HG02798 (cell line): ENCODE results near the gene SEPTIN5.
"Not testable (repeated sequence)": the region's sequence is repeated elsewhere in the genome, so short reads cannot be mapped to it uniquely, and the experiment has no call there.

Source experiments
- ATAC-seq: cut with Tn5 transposase; IDR thresholded peaks from one replicate; pipeline ENCODE4 v1.9.1; 2021; ENCODE audit warnings: mild to moderate bottlenecking; ENCODE audit not compliant: unreplicated experiment, poor library complexity

SEPTIN5 gene

DNA sequence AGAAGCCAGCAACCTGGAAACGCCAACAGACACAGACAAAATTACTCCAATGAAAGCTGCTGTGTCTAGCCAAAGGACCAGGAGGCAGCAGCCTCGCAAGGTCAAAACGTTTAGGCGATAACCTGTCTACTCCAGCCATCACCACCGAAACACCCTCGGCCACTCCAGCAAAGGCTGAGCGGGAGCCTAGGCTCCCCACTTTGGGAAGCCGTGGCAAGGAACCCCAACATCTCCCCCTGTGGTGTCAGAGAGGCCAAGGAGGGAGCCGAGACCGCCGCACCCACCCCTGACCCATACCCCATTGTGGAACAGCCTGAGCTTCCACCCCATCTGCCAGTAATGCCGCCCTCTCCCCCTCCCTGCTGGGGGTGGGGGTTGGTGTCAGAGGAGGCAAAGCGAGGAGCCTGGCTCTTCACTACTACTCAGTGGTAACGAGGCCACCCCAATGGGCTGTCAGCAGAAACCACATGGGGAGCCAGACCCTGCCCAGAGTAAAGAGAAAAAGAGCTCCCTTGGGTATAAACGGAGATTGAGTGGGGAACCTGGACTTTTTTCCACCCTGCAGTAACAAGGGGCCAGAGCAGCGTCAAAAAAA lies 33.9 kb upstream of the SEPTIN5 start:
- ATAC-seq: no peak

DNA sequence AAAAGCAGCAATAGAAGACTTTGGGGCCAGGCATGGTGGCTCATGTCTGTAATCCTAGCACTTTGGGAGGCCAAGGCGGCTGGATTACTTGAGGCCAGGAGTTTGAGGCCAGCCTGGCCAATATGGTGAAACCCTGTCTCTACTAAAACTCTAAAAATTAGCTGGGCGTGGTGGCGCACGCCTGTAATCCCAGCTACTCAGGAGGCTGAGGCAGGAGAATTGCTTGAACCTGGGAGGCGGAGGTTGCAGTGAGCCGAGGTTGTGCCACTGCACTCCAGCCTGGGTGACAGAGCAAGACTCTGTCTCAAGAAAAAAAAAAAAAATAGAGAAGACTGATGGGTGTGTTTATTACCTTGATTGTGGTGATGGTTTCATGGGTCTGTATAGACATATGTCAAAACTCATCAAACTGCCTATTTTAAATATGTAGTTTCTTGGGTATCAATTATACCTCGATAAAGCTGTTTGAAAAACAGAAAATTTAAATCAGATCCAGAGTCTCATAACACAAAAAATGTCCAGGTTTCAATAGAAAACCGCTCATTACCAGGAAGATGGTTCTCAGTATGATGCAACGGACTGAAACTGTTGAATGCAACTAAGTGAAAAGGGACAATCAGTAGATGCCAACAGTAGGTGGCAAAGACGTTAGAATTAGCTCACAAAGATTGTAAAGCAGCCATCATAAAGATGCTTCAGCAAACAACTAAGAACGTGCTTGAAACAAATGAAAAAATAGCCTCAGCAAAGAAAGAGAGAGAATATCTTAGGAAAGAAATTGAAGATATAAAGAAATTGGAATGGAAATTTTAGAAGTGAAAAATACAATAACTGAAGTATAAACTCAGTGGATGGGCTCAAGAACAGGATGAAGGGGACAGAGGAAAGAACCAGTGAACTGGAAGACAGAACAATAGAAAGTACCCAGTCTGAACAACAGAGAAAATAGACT lies 33.1 kb upstream of the SEPTIN5 start:
- no peak for ATAC-seq

DNA sequence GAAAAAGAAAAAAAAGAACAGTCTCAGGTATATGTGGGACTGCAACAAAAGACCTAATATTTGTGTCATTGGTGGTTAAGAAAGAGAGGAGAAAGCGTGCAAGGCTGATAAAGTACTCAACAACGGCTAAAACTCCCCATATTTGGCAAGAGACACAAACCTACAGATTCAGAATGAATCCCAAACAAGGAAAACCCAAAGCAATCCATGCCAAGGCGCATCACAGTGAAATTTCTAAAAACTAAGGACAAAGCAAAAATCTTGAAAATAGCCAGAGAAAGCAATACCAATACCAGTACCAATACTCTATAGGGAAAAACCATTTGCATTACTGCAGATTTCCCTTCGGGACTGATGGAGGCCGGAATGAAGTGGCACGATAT lies 32.4 kb upstream of the SEPTIN5 start:
- no peak for ATAC-seq

DNA sequence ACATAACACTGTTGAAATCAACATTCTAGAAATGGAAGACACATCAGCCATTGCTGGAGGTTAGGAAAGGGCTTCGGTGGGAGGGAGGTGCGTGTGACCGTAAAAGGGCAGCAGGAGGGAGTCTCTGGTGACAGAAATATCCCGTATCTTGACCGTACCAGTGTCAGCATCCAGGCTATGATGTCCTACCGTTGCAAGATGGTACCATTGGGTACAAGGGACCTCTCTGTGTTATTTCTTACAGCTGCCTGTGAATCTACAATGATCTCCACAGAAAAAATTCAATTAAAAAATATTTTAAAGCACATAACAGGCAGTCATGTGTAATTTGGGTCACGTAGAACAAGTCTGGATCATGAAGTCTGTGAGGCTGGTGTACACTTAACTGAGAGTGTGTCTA lies 27.4 kb upstream of the SEPTIN5 start:
- ATAC-seq: no peak

DNA sequence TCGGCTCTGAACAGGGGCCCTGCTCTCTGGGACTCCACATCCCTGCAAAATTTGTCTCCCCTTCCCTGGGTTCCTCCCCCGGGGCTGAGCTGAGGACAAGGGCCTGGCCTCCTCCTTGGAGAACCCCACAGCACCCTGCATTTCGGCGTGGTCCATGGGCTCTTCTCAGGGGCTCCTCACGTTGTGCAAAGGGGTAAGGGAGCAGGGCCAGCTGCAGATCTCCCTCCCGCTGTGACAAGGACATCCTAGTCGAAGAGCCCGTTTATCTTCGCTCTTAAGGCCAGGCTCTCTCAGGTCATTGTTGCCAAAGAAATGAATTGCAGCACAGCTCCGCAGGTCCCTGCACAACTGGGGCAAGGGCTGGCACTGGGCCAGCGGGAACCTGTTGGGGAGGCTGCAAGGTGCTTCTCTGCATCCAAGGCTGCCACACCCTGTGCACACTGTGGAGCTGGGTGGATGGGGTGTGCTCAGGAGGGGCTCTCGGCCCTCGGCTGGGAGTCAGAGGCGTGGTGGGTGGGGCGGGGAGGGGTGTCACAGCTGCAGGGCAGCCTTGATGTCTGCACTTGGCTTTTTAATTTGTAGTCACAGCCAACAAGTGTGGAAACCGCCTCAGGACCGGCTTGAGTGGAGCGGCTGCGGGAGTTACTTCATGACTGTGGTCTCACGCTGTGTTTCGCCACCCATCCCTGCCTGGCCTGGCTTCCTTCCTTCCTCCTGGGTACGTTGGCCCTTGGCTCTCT lies 26.6 kb upstream of the SEPTIN5 start:
- no peak for ATAC-seq

DNA sequence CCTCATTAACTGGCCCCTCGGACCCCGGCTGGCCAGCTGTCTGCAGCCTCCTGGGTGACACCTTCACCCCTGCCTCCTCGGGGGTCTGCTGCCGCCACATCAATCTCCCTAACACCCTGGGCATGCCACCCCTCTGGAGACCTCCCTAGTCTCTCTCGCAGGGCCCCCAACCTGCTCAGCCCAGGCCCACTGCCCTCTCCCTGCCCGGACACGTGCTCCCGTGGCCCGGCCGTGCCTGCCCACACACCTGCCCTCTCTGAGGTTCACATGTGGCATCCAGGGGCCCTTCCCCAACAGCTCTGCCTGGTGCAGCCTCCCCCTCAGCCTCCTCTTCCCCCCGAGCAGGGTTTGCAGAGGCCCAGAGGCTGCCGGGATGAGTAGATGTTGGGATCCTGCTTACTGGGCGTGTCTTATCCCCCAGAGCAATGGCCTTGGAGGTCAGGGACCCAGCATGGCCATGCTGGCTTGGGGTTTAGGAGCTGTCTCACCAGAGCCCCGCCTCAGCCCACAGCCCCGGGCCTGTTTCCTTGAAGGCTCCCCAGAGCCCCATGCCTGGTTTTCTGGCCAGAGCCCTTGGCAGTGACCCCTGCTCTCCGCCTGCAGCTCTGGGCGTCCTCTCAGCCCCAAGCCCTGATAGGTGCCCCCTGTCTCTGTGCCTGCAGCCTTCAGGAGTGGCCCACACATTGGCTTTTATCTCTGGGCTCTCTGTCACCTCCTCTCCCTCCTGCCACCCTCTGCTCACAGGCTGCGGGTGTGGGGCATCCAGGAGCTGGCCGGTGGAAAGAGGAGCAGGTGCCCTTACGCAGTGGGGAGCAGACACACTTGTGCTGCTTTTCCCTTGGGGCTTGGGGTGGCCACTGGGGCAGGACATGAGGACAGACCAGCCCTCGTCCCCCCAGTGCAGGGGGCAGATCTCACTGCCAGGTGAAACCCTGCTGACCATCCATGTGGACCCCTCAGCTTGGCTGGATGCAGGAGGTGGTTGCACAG lies 25.7 kb upstream of the SEPTIN5 start:
- ATAC-seq: no peak

DNA sequence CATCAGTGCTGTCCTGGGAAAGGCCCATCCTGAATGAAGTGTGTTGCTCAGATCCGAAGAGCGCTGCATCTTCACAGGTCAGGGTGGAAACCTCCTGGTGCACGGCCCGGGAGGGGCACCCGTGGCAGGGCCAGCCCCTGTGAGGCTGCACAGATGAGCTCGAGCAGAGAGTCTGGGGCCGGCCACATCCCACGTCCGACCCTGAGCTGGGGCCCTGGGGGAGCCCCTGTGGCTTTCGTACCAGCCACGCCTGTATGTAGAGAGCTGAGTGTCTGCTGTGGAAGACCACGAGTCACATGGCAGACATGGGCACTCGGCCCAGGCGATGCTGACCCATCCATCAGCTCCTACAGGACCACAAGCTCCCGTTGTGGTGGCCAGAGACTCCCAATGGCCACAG lies 24.9 kb upstream of the SEPTIN5 start:
- ATAC-seq: no peak

DNA sequence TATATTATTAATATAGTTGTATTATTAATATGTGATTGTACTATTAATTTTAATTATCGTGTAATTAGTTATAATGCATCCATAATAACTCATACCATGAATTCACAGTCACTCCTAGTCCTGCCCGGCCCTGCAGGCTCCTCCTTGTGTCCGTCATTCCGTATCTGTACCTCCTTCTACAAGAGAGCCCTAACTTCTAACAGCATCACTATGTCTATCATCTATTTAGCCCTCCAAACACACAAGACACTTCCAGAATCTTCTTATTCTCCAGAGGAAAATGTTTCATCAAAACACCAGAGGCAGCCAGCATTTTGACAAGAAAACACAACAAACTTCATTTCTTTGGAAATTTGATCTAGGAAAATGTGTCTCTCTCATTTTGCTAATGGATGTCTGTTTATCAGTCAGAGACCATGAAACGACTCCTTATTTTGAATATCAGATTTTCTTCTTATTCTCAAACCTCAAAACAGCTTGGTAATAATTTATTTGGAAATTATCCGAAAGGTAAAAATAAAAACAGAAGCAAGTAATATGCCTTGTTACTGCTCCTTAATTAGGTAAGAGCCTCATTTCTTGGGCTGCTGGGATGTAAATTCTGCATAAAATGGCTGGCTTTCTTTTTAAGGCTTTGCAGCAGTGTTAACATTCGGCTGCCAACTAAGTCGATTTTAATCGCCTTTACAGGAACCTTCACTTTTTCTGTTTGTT lies 23.1 kb upstream of the SEPTIN5 start:
- ATAC-seq: no peak

DNA sequence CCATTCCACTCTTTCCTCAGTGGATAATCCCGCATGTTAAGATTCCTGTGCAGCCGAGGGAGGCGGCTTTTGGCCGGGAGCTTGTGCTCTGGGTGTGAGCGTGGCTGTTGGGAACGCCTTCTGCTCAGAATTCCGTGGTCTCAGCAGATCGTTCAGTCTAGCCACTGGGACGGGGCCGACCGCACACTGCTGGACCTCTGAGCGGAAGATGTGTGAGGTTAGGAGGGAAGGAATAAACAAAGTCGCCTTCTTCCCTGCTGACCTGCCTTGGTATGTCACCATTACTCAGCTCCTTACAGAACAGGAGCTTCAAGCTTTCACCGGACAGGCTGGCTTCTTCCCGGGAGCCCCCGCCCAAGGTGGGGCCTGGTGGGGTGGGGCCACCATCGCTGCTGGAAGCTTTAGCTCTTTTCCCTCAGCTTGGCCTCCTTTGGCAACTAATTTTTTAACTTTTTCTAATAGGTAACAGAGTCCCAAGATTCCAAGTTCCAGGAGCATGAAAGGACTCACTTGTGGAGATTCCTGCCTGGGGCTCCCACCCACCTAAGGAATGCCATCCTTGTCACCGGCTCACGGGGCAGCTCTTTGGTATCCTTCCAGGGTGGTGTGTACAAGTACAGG lies 22.5 kb upstream of the SEPTIN5 start:
- ATAC-seq: no peak

DNA sequence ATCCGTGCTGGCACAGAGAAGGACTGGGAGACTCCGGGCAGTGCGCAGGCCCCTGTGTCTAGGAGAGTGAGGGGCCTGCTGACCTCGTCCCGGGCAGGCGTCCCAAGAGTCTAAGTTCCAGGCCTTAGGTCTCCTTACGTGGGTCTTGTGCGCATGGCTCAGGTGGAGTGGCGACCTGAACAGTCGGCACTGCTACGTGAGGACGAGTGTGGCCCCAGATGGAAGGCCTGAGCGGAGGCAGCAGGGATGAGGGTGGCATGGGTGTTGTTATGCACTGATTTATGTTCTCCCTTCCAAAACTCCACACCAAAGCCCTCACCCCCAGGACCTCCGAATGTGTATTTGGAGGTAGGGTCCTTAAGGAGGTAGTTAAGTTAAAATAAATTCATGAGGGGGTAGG lies 20.7 kb upstream of the SEPTIN5 start:
- ATAC-seq: no peak

DNA sequence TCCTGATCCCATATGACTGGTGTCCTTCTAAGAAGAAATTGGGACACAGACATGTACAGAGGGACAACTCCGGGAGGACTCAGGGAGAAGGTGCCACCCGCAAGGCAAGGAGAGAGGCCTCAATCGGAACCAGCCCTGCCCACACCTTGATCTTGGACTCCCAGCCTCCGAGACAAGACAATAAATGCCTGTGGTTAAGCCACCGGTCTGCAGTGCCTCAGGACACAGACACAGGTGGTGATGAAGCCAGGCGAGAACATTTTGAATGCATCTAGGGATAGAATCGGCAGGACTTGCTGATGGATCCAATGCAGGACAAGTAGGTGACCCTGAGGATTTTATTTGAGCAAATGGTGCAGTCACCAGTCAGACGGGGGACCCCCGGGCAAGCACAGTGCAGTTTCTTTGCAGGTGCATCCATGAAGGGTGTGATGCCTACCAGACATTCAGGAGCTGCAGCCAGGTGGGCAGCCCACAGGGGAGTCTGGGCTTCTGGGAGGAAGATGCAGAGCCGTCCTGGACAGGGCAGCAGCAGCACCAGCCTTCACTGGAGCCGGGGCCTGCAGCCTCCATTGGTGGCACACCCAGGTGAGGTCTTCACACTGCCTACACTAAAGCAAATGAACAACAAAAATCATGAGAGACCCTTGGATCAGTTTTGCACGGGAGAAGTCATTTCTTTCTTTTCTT lies 20.2 kb upstream of the SEPTIN5 start:
- no peak for ATAC-seq

DNA sequence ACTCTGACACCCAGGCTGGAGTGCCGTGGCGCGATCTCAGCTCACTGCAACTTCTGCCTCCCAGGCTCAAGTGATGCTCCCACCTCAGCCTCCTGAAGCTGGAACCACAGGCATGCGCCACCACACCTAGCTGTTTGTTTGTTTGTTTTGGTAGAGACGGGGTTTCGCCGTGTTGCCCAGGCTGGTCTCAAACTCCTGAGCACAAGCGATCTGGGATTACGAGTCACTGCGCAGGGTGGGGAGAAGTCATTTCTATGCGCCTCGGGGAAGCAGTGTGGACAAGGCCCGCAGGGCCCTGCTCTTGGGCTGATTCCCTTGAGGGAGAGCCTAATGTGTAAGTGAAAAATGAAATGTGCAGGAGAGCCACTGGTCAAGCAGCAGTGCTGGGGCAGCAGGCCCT lies 19.6 kb upstream of the SEPTIN5 start:
- no peak for ATAC-seq

DNA sequence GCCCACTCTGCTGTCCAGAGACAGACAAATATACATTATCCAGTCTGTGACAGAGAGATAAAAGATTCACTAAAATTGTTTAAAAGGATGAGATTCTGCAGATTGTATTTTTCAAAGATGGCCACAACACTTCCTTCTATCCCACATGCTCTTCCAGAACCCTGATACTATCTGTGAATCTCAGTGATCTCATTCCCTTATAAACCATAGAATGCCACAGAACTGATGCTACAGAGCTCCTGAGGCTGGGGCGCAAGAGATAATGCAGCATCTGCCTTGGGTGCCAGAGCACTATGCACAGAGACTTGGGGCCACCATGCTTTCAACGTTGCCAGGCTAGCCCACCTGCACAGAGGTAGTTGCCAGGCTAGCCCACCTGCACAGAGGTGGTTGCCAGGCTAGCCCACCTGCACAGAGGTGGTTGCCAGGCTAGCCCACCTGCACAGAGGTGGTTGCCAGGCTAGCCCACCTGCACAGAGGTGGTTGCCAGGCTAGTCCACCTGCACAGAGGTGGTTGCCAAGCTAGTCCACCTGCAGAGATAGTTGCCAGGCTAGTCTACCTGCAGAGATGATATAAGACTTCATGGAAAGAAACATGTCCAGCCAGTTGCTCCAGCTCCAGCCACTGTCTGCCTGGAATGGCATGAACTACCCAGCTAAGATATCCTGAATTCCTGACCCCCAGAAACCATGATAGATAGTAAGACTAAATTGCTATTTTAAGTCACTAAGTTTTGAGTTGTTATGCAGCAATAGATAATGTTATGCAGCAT lies 17.6 kb upstream of the SEPTIN5 start:
- no peak for ATAC-seq

DNA sequence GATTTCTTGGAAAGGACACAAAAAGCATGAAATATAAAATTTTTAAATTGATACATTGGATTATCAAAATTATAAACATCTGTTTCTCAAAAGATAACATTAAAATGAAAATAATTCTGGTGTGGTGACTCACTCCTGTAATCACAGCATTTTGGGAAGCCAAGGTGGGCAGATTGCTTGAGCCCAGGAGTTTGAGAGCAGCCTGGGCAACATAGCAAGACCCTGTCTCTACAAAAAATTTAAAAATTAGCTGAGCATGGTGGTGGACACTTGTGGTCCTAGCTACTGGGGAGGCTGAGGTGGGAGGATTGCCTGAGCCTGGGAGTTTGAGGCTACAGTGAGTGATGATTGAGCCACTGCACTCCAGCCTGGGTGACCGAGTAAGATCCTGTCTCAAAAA lies 16.4 kb upstream of the SEPTIN5 start:
- ATAC-seq: not testable (repeated sequence)

DNA sequence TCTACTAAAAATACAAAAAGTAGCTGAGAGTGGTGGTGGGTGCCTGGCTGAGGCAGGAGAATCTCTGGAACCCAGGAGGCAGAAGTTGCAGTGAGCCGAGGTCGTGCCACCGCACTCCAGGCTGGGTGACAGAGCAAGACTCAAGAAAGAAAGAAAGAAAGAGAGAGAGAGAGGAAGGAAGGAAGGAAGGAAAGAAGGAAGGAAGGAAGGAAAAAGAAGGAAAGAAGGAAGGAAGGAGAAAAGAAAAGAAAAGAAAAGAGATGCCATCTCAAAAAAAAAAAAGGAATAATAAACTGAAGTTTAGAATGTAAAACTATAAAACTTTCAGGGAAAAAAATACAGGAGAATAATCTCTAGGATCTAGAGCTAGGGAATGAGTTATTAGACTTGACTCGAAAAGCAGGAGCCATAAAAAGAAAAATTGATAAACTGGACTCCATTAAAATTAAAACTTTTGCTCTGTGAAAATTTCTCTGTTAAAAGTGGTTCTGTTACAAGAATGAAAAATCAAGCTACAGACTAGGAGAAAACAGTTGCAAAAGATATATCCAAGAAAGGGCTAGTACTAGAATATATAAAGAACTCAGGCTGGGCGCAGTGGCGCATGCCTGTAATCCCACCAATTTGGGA lies 13.4 kb upstream of the SEPTIN5 start:
- no peak for ATAC-seq

DNA sequence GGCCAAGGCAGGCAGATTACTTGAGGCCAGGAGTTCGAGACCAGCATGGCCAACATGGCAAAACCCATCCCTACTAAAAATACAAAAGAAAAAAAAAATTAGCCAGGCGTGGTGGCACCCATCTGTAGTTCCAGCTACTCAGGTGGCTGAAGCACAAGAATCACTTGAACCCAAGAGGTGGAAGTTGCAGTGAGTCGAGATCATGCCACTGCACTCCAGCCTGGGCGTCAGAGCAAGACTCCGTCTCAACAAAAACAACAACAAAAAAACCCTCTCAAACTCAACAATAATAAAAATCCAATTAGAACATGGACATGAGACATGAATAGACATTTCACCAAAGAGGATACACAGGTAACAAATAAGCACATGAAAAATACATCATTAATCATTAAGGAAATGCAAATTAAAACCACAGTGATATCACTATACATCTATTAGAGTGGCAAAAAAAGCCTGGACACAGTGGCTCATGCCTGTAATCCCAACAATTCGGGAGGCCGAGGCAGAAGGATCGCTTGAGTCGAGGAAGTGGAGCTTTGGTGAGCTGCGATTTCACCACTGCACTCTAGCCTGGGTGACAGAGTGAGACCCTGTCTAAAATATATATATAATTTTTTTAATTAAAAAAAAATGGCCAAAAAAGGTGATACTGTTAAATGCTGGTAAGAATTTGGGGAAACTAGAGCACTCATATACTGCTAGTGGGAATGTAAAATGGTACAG lies 12.7 kb upstream of the SEPTIN5 start:
- ATAC-seq: no peak

DNA sequence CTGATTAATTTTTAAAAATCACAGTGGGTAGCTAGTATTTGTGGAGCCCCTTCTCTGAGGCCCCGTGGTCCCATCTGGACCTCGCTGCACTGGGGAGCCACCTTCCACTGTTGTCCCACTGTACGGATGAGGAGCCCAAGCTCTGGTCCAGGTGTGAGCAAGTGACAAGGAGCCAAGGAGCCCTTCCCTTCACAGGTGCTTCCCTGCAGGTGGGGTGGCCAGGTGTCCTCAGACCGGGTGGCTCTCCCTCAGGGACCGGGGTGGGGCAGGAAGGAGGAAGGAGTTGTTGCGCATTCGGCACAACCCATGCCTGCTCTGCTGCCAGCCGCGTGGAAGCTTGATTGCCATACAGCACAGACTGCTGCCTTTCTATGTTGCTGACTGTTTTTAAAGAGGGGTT lies 10.4 kb upstream of the SEPTIN5 start:
- no peak for ATAC-seq
